SU-DHL-6 (cell line): ENCODE data around the gene COL12A1.
A peak's percentile ranks its signal among the peaks of the same experiment; 100 is the strongest.

ENCODE experiments used
- H2AFZ ChIP-seq: fragments of 200-600 bp; sonication (generic); 2 replicates; pipeline ENCODE4 v1.6.1; 2014; ENCODE audit warnings: low read depth, mild to moderate bottlenecking, moderate library complexity, mixed read lengths, antibody characterized with exemption, low read length; ENCODE audit not compliant: severe bottlenecking
- H3F3A ChIP-seq: fragments of 200-600 bp; shearing (Covaris generic); 2 replicates; pipeline ENCODE4 v1.6.0; 2016; ENCODE audit warnings: antibody characterized with exemption, mild to moderate bottlenecking; ENCODE audit not compliant: insufficient read depth
- H3K27ac ChIP-seq: fragments of 200-600 bp; sonication (generic); 2 replicates; pipeline ENCODE4 v1.5.1; 2016; ENCODE audit warnings: low read depth, mild to moderate bottlenecking, low read length, moderate library complexity, mixed read lengths
- H3K27me3 ChIP-seq: fragments of 200-600 bp; sonication (generic), shearing (Covaris generic); 2 replicates; pipeline ENCODE4 v1.6.0; 2014; ENCODE audit warnings: mild to moderate bottlenecking, low read length
- H3K36me3 ChIP-seq: fragments of 200-600 bp; sonication (generic); 2 replicates; pipeline ENCODE4 v1.6.1; 2014; ENCODE audit warnings: mild to moderate bottlenecking, low read length, mixed read lengths
- H3K4me2 ChIP-seq: fragments of 300-600, 200-600 bp; shearing (Covaris generic), sonication (generic); 2 replicates; pipeline ENCODE4 v1.6.0; 2014; ENCODE audit warnings: low read length, low read depth, mild to moderate bottlenecking; ENCODE audit not compliant: poor library complexity, severe bottlenecking
- H3K4me3 ChIP-seq: fragments of 200-600 bp; sonication (generic); 2 replicates; pipeline ENCODE4 v1.5.1; 2014; ENCODE audit warnings: antibody characterized with exemption, low read length, mild to moderate bottlenecking, mixed read lengths; ENCODE audit not compliant: insufficient read depth, poor library complexity, severe bottlenecking
- H3K79me2 ChIP-seq: fragments of 200-600 bp; sonication (generic); 2 replicates; pipeline ENCODE4 v1.6.1; 2014; ENCODE audit warnings: mild to moderate bottlenecking, low read length, moderate library complexity; ENCODE audit not compliant: insufficient read depth
- H3K9ac ChIP-seq: fragments of 200-600 bp; sonication (generic); 2 replicates; pipeline ENCODE4 v1.7.0; 2014; ENCODE audit warnings: mild to moderate bottlenecking, low read length
- H3K9me2 ChIP-seq: fragments of 200-600 bp; sonication (generic); replicated peaks from 2 replicates; pipeline ENCODE4 v1.6.1; 2014; ENCODE audit warnings: low read length; ENCODE audit not compliant: insufficient read depth
- H3K9me3 ChIP-seq: fragments of 200-600 bp; sonication (generic); 2 replicates; pipeline ENCODE4 v1.6.1; 2014; ENCODE audit warnings: low read length, mixed read lengths; ENCODE audit not compliant: insufficient read depth
- H4K20me1 ChIP-seq: fragments of 200-600 bp; sonication (generic); 2 replicates; pipeline ENCODE4 v1.6.1; 2014; ENCODE audit warnings: low read depth, mild to moderate bottlenecking, antibody characterized with exemption, low read length, moderate library complexity, mixed read lengths
- EZH2phosphoT487 ChIP-seq: fragments of 200-600 bp; sonication (generic), shearing (Covaris generic); conservative IDR thresholded peaks from 2 replicates; pipeline ENCODE4 v1.6.1; 2018; ENCODE audit warnings: mild to moderate bottlenecking, antibody characterized with exemption, low read length, moderate library complexity, mixed read lengths
- TF ChIP-seq, protein P1 (sequence below): fragments of 200-600 bp; sonication (generic); IDR thresholded peaks from one replicate; pipeline ENCODE4 v1.5.1; 2017; ENCODE audit warnings: antibody characterized with exemption, mild to moderate bottlenecking, low read length, moderate library complexity; ENCODE audit not compliant: insufficient read depth, poor library complexity, severe bottlenecking

COL12A1 gene

DNA sequence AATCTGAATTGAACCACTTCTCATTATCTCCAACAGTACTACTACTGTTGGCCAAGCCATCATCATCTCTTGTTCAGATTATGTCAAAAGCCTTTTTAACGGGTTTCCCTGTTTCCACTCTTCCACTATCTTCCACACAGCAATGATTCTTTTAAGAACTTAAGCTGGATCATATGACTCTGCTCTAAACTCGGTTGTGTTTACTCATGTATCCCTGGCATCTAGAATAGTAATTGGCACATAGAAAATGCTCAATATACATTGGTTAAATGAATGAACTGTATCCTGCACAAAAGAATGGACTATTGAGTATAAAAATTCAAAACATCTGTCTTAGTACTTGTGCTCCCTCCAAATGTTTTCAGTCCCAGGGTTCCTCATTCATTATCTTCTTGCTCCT, 40.5 kb upstream of the COL12A1 start:
- H3K4me2 ChIP-seq, result no peak overlapping the region
- H2AFZ ChIP-seq, result no peak overlapping the region
- H3K79me2 ChIP-seq, result peaks cover 21% of the 10 kb centered on the region
- no peaks in the 10 kb centered on the region for H3K9me3 ChIP-seq
- no peak overlapping the region for H3K9ac ChIP-seq
- H3K36me3 ChIP-seq, result no peaks in the 10 kb centered on the region
- no peak overlapping the region for H3K4me3 ChIP-seq
- no peaks in the 10 kb centered on the region for H3F3A ChIP-seq
- H3K27ac ChIP-seq, result no peak overlapping the region
- no peaks in the 10 kb centered on the region for H4K20me1 ChIP-seq
- no peaks in the 10 kb centered on the region for H3K9me2 ChIP-seq
- H3K27me3 ChIP-seq, result no peaks in the 10 kb centered on the region
- no peak for TF ChIP-seq EZH2phosphoT487
- TF ChIP-seq, protein P1, sequence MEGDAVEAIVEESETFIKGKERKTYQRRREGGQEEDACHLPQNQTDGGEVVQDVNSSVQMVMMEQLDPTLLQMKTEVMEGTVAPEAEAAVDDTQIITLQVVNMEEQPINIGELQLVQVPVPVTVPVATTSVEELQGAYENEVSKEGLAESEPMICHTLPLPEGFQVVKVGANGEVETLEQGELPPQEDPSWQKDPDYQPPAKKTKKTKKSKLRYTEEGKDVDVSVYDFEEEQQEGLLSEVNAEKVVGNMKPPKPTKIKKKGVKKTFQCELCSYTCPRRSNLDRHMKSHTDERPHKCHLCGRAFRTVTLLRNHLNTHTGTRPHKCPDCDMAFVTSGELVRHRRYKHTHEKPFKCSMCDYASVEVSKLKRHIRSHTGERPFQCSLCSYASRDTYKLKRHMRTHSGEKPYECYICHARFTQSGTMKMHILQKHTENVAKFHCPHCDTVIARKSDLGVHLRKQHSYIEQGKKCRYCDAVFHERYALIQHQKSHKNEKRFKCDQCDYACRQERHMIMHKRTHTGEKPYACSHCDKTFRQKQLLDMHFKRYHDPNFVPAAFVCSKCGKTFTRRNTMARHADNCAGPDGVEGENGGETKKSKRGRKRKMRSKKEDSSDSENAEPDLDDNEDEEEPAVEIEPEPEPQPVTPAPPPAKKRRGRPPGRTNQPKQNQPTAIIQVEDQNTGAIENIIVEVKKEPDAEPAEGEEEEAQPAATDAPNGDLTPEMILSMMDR, result no peak

DNA sequence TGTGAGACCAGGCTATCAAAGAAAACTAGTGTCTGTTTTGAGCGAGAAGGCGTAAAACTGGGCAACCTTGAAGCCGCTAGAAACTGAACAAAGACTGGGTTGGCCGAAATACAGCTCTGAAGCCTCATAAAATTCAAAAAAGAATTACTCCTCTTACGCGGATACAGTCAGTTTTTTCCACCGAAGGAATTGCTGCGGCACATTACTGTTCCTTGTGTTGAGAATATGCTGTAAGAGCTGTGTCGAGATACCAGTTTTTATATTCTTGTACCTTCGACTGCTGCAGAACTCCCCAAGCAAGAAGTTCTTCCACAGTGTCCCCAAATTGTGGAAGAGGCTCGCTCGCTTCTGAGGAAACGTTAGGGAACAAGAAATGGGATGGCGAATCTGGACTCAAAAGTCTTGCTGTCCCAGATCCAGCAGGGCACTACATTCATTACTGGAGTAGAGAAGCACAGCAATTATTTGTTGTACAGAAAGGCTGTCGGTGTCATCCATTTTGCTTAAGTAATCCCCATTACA, 38.3 kb upstream of the COL12A1 start:
- no peaks in the 10 kb centered on the region for H3K9me2 ChIP-seq
- H3K27ac ChIP-seq, result no peak overlapping the region
- H3K4me2 ChIP-seq, result peak overlapping the region; percentile 84
- peak overlapping the region; percentile 90 for H3K9ac ChIP-seq
- peaks cover 6% of the 10 kb centered on the region; the same call in 1 of the 2 replicates for H3F3A ChIP-seq
- H3K4me3 ChIP-seq, result peak overlapping the region; percentile 93
- peaks cover 19% of the 10 kb centered on the region for H3K36me3 ChIP-seq
- peak overlapping the region; percentile 89 for H2AFZ ChIP-seq
- no peaks in the 10 kb centered on the region for H3K27me3 ChIP-seq
- no peaks in the 10 kb centered on the region for H3K9me3 ChIP-seq
- peaks cover 5% of the 10 kb centered on the region; the same call in 1 of the 2 replicates for H4K20me1 ChIP-seq
- peaks cover 33% of the 10 kb centered on the region for H3K79me2 ChIP-seq
- TF ChIP-seq, protein P1, result no peak
- no peak for TF ChIP-seq EZH2phosphoT487

DNA sequence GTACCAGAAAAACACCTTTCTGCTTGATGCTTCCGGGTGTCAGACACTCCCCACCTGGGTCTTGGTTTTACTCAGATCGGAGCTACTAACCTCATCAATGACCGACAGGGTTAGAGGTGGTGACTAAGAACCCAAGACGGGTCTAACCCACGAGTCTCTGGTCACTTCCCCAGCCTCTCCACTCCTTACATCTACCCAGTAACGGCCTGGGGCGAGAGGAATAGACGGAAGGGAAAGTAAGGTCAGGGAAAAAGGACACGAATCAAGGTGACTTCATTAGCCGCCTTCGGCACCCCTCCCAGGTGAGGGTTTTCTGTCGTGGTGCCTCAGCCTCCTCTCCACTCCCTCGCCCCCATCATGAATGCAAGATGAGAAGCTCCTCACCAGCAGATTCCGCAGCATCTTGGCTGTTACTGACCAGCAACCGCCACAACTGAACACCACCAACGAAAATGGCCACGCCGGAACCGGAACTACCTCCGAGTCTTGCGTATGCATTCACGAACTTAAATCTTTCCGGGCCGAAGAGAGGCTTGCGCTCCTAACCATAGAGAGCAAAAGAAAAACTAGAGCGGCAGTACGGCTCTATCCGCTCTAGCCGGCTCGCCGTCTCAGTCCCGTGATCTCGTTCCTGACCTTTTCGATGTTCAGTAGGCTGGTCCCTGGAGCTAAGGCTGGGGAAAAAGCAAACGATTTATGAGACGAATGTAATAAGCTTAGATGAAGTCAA, 37.6 kb upstream of the COL12A1 start, which contains the start of gene COX7A2:
Gene COX7A2, minus strand, starts transcription at position 469 of the 730 bp plus-strand sequence. Its CDS starts 67 bp downstream, at position 402.
- H2AFZ ChIP-seq, result peak within 1 kb of the TSS; percentile 89
- no peaks in the 10 kb centered on the region for H3K9me2 ChIP-seq

More for the DNA sequence above, 37.6 kb upstream of the COL12A1 start, which contains the start of gene COX7A2:
- H3K9ac ChIP-seq, result peak within 1 kb of the TSS; percentile 90
- H3F3A ChIP-seq, result peaks cover 6% of the 10 kb centered on the region; the same call in 1 of the 2 replicates
- H4K20me1 ChIP-seq, result peaks cover 5% of the 10 kb centered on the region; the same call in 1 of the 2 replicates
- no peaks in the 10 kb centered on the region for H3K27me3 ChIP-seq
- H3K27ac ChIP-seq, result peak within 1 kb of the TSS; percentile 58
- TF ChIP-seq, protein P1, result no peak
- no peak for TF ChIP-seq EZH2phosphoT487
- H3K4me3 ChIP-seq, result peak within 1 kb of the TSS; percentile 93
- H3K36me3 ChIP-seq, result peaks cover 19% of the 10 kb centered on the region
- H3K9me3 ChIP-seq, result no peaks in the 10 kb centered on the region
- H3K4me2 ChIP-seq, result peak within 1 kb of the TSS; percentile 84
- peaks cover 33% of the 10 kb centered on the region for H3K79me2 ChIP-seq
